Measurements from ENCODE around the gene BNIP3. TPM values are rescaled to one million over a fixed set of nuclear protein-coding genes. Genes with fewer than 3 reads are reported as not detected.
"Not testable (repeated sequence)": the region's sequence is repeated elsewhere in the genome, so short reads cannot be mapped to it uniquely, and the experiment has no call there.

The BNIP3 gene
- total and polyA plus RNA-seq, 4 experiments from 2014 or later = 29.8 to 37.0 (median 32.7) TPM

- no peak overlapping the region for H3K4me3 Mint-ChIP-seq
- CTCF ChIA-PET (ENCODE audit: partially characterized antibody) = interaction anchor here (1.7 kb wide), 1 partner anchor 74 kb away, joined by 4 read pairs; no protein-coding TSS in a partner anchor
- no peaks in the 10 kb centered on the region for H3K27me3 Mint-ChIP-seq
- POLR2A ChIA-PET (ENCODE audit: partially characterized antibody) = interaction anchor here (1.3 kb wide), 1 partner anchor 12 kb away, joined by 4 read pairs; no protein-coding TSS in a partner anchor
- intact Hi-C loops (cut with micrococcal nuclease) = no loop called here
- H3K9me3 Mint-ChIP-seq = no peaks in the 10 kb centered on the region
- Histone ChIP-seq H3K27ac (ENCODE audit: low read depth, low read length) (no peak overlapping the region), H3K9me3 (ENCODE audit: control insufficient read depth in 1 of 2, low read length in 2 of 2) (no peaks in the 10 kb centered on the region), H3K4me1 (ENCODE audit: insufficient read depth, low read length) (peaks cover 6% of the 10 kb centered on the region), H3K27me3 (ENCODE audit: insufficient read depth, low read length) (no peaks in the 10 kb centered on the region), H3K36me3 (ENCODE audit: insufficient read depth, low read length) (peaks cover 22% of the 10 kb centered on the region), H3K4me3 (ENCODE audit: low read length in 2 of 2) (no peak overlapping the region)
- peaks cover 31 to 34% of the 10 kb centered on the region in 2 donors for H3K36me3 Mint-ChIP-seq
- H3K4me1 Mint-ChIP-seq = peaks cover 6 to 15% (median 9%) of the 10 kb centered on the region in 4 donors
- no peak overlapping the region for H3K27ac Mint-ChIP-seq
- no peak for DNase-seq
These were observed 21.9 kb downstream of the BNIP3 start for GRCh38 chr10:131959841-131960240.

DNA sequence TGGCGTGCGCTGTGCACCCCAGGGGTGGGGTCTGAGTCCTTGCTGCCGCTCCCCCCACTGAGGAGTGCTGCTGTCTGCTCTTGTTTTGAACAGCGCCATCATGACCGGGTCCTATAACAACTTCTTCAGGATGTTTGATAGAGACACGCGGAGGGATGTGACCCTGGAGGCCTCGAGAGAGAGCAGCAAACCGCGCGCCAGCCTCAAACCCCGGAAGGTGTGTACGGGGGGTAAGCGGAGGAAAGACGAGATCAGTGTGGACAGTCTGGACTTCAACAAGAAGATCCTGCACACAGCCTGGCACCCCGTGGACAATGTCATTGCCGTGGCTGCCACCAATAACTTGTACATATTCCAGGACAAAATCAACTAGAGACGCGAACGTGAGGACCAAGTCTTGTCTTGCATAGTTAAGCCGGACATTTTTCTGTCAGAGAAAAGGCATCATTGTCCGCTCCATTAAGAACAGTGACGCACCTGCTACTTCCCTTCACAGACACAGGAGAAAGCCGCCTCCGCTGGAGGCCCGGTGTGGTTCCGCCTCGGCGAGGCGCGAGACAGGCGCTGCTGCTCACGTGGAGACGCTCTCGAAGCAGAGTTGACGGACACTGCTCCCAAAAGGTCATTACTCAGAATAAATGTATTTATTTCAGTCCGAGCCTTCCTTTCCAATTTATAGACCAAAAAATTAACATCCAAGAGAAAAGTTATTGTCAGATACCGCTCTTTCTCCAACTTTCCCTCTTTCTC, 26.0 kb downstream of the BNIP3 start:
- Histone ChIP-seq H3K4me3 (ENCODE audit: low read length in 2 of 2) (no peak overlapping the region), H3K27me3 (ENCODE audit: insufficient read depth, low read length) (no peaks in the 10 kb centered on the region), H3K36me3 (ENCODE audit: insufficient read depth, low read length) (peaks cover 29% of the 10 kb centered on the region), H3K27ac (ENCODE audit: low read depth, low read length) (no peak overlapping the region), H3K4me1 (ENCODE audit: insufficient read depth, low read length) (no peaks in the 10 kb centered on the region), H3K9me3 (ENCODE audit: control insufficient read depth in 1 of 2, low read length in 2 of 2) (no peaks in the 10 kb centered on the region)
- Mint-ChIP-seq H3K4me1 (no peaks in the 10 kb centered on the region), H3K4me3 (no peak overlapping the region), H3K36me3 (peaks cover 51 to 56% of the 10 kb centered on the region in 2 donors), H3K9me3 (no peaks in the 10 kb centered on the region), H3K27me3 (no peaks in the 10 kb centered on the region), H3K27ac (peak overlapping the region in 1 of 7 donors; percentile 19)
- intact Hi-C loops (cut with micrococcal nuclease) = no loop called here
- ChIA-PET POLR2A (ENCODE audit: partially characterized antibody) (no interaction called here), CTCF (ENCODE audit: partially characterized antibody) (no interaction called here)
- DNase-seq = no peak

- Mint-ChIP-seq H3K27me3 (no peaks in the 10 kb centered on the region), H3K4me1 (no peaks in the 10 kb centered on the region), H3K9me3 (no peaks in the 10 kb centered on the region), H3K4me3 (no peak overlapping the region), H3K27ac (peak overlapping the region in 2 of 7 donors; percentile 8 to 61), H3K36me3 (peaks cover 56 to 58% of the 10 kb centered on the region in 2 donors)
- no peak for DNase-seq
- Histone ChIP-seq H3K9me3 (ENCODE audit: control insufficient read depth in 1 of 2, low read length in 2 of 2) (no peaks in the 10 kb centered on the region), H3K4me3 (ENCODE audit: low read length in 2 of 2) (no peak overlapping the region), H3K36me3 (ENCODE audit: insufficient read depth, low read length) (peaks cover 39% of the 10 kb centered on the region), H3K27ac (ENCODE audit: low read depth, low read length) (no peak overlapping the region), H3K27me3 (ENCODE audit: insufficient read depth, low read length) (no peaks in the 10 kb centered on the region), H3K4me1 (ENCODE audit: insufficient read depth, low read length) (no peaks in the 10 kb centered on the region)
- ChIA-PET CTCF (ENCODE audit: partially characterized antibody) (no interaction called here), POLR2A (ENCODE audit: partially characterized antibody) (no interaction called here)
- intact Hi-C loops (cut with micrococcal nuclease) = no loop called here
These were observed 27.3 kb downstream of the BNIP3 start for GRCh38 chr10:131954356-131954965.

GRCh38 chr10:131949908-131950307, 31.8 kb downstream of the BNIP3 start:
- intact Hi-C loops (cut with micrococcal nuclease); H3K27me3 Mint-ChIP-seq; H3K4me1 ChIP-seq (ENCODE audit: insufficient read depth, low read length); DNase-seq; POLR2A ChIA-PET (ENCODE audit: partially characterized antibody); H3K9me3 Mint-ChIP-seq; H3K9me3 ChIP-seq (ENCODE audit: control insufficient read depth in 1 of 2, low read length in 2 of 2); H3K4me3 Mint-ChIP-seq; H3K4me1 Mint-ChIP-seq; H3K27me3 ChIP-seq (ENCODE audit: insufficient read depth, low read length); H3K27ac ChIP-seq (ENCODE audit: low read depth, low read length); H3K4me3 ChIP-seq (ENCODE audit: low read length in 2 of 2); H3K27ac Mint-ChIP-seq; CTCF ChIA-PET (ENCODE audit: partially characterized antibody): not testable (repeated sequence)
- peaks cover 42 to 73% of the 10 kb centered on the region in 2 donors for H3K36me3 Mint-ChIP-seq
- H3K36me3 ChIP-seq (ENCODE audit: insufficient read depth, low read length) = peaks cover 55% of the 10 kb centered on the region

GRCh38 chr10:131949041-131949862, 32.5 kb downstream of the BNIP3 start:
- Histone ChIP-seq H3K4me3 (ENCODE audit: low read length in 2 of 2) (no peak overlapping the region), H3K4me1 (ENCODE audit: insufficient read depth, low read length) (no peaks in the 10 kb centered on the region), H3K36me3 (ENCODE audit: insufficient read depth, low read length) (peaks cover 55% of the 10 kb centered on the region), H3K27me3 (ENCODE audit: insufficient read depth, low read length) (no peaks in the 10 kb centered on the region), H3K27ac (ENCODE audit: low read depth, low read length) (no peak overlapping the region), H3K9me3 (ENCODE audit: control insufficient read depth in 1 of 2, low read length in 2 of 2) (no peaks in the 10 kb centered on the region)
- Mint-ChIP-seq H3K4me1 (no peaks in the 10 kb centered on the region), H3K9me3 (no peaks in the 10 kb centered on the region), H3K36me3 (peaks cover 40 to 72% of the 10 kb centered on the region in 2 donors), H3K27me3 (no peaks in the 10 kb centered on the region), H3K27ac (peak overlapping the region in 1 of 7 donors; percentile 59), H3K4me3 (no peak overlapping the region)
- no peak for DNase-seq
- ChIA-PET POLR2A (ENCODE audit: partially characterized antibody) (interaction anchor here (1.0 kb wide), 1 partner anchor 23 kb away, joined by 3 read pairs; no protein-coding TSS in a partner anchor), CTCF (ENCODE audit: partially characterized antibody) (interaction anchor here (1.0 to 1.6 kb wide), 2 partner anchors 64 to 74 kb away, joined by 5 to 8 read pairs; no protein-coding TSS in a partner anchor)
- intact Hi-C loops (cut with micrococcal nuclease) = no loop called here

DNA sequence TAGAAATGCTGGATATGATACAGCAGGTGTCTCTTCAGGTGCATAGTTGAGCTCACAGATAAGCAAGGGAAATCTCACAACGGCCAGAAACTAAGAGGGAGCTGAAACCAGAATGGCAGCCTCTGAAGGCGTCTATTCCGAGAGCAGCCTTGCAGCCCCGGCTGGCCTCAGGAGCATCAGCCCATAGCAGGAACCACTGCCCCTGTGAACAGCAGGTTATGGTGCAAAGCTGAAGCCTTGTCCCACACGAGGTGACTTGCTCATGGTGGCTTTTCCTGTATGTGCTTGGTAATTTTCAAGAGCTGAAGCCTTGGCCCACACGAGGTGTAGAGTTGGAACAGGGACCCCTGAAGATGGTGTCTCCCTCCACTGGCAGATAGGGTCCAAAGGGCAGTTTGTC, 33.2 kb downstream of the BNIP3 start:
- DNase-seq = no peak
- Mint-ChIP-seq H3K27ac (no peak overlapping the region), H3K36me3 (peaks cover 34 to 73% of the 10 kb centered on the region in 2 donors), H3K4me1 (no peaks in the 10 kb centered on the region), H3K27me3 (no peaks in the 10 kb centered on the region), H3K9me3 (no peaks in the 10 kb centered on the region), H3K4me3 (no peak overlapping the region)
- Histone ChIP-seq H3K36me3 (ENCODE audit: insufficient read depth, low read length) (peaks cover 59% of the 10 kb centered on the region), H3K4me3 (ENCODE audit: low read length in 2 of 2) (no peak overlapping the region), H3K27ac (ENCODE audit: low read depth, low read length) (no peak overlapping the region), H3K4me1 (ENCODE audit: insufficient read depth, low read length) (no peaks in the 10 kb centered on the region), H3K9me3 (ENCODE audit: control insufficient read depth in 1 of 2, low read length in 2 of 2) (no peaks in the 10 kb centered on the region), H3K27me3 (ENCODE audit: insufficient read depth, low read length) (no peaks in the 10 kb centered on the region)
- POLR2A ChIA-PET (ENCODE audit: partially characterized antibody) = interaction anchor here (1.0 kb wide), 1 partner anchor 24 kb away, joined by 3 read pairs; no protein-coding TSS in a partner anchor
- intact Hi-C loops (cut with micrococcal nuclease) = no loop called here
- CTCF ChIA-PET (ENCODE audit: partially characterized antibody) = interaction anchor here (1.0 to 1.6 kb wide), 2 partner anchors 63 to 74 kb away, joined by 5 to 8 read pairs; no protein-coding TSS in a partner anchor

Data from CD4-positive, alpha-beta memory T cell (primary cell).